IMR-90 (cell line): ENCODE results near the gene TEX53. TPM values are rescaled to one million over a fixed set of nuclear protein-coding genes. Genes with fewer than 3 reads are reported as not detected.
A peak's percentile ranks its signal among the peaks of the same experiment; 100 is the strongest.

Experiments
- ATAC-seq: fragments of 200-7000 bp; cut with Tn5 transposase; 2 replicates; pipeline ENCODE4 v1.9.1; 2020; ENCODE audit warnings: low read depth, mild to moderate bottlenecking, moderate library complexity
- BruUV-seq: library from RNA; stranded (reverse); fragments of 400-500 nt; replicated peaks from 2 replicates; lab custom pipeline; 2021; lab: Mats Ljungman, UMichigan
- CTCF ChIA-PET: fragments of 300-600 bp; formaldehyde crosslinking; extraction: SDS; loops from one replicate; lab custom pipeline; 2021; ENCODE audit warnings: antibody characterized with exemption; lab: Yijun Ruan, JAX
- POLR2A ChIA-PET: fragments of 300-600 bp; sonication (Branson Sonifier 250); formaldehyde crosslinking; loops from one replicate; lab custom pipeline; 2022; ENCODE audit warnings: antibody characterized with exemption; ENCODE audit not compliant: unreplicated experiment; lab: Charles Lee
- DNase-seq: peaks from one replicate; pipeline ENCODE4 v3.0.0; 2013
- H2AFZ ChIP-seq: replicated peaks from 2 replicates; pipeline ENCODE3; 2013; ENCODE audit warnings: low read length, mild to moderate bottlenecking; ENCODE audit not compliant: poor library complexity
- H2AK5ac ChIP-seq: 2 replicates; pipeline ENCODE4 v1.6.1; 2013; ENCODE audit warnings: low read depth, low read length, inconsistent platforms
- H2AK9ac ChIP-seq: replicated peaks from 2 replicates; pipeline ENCODE3; 2013; ENCODE audit warnings: mild to moderate bottlenecking, low read depth, low read length, moderate library complexity; ENCODE audit not compliant: poor library complexity
- H2BK120ac ChIP-seq: 2 replicates; pipeline ENCODE4 v1.6.1; 2013; ENCODE audit warnings: low read depth, low read length, inconsistent platforms
- H2BK15ac ChIP-seq: 3 replicates; pipeline ENCODE4 v1.6.1; 2013; ENCODE audit warnings: low read depth, low read length, inconsistent platforms
- H2BK20ac ChIP-seq: 2 replicates; pipeline ENCODE4 v1.6.1; 2013; ENCODE audit warnings: low read depth, mild to moderate bottlenecking, inconsistent platforms, low read length, moderate library complexity
- H2BK5ac ChIP-seq: 2 replicates; pipeline ENCODE4 v1.6.1; 2013; ENCODE audit warnings: mild to moderate bottlenecking, low read depth, low read length, inconsistent platforms; ENCODE audit not compliant: poor library complexity, severe bottlenecking
- H3K14ac ChIP-seq: replicated peaks from 2 replicates; pipeline ENCODE4 v1.6.1; 2013; ENCODE audit warnings: low read depth, low read length, inconsistent platforms
- H3K18ac ChIP-seq: 2 replicates; pipeline ENCODE4 v1.6.1; 2013; ENCODE audit warnings: low read depth, low read length, control low read depth
- H3K23ac ChIP-seq: 2 replicates; pipeline ENCODE4 v1.6.1; 2013; ENCODE audit warnings: low read depth, low read length, inconsistent platforms
- H3K27ac ChIP-seq: 2 replicates; pipeline ENCODE4 v1.5.1; 2013; ENCODE audit warnings: mild to moderate bottlenecking, control low read depth, low read length; ENCODE audit not compliant: insufficient read depth
- H3K27me3 ChIP-seq: 2 replicates; pipeline ENCODE4 v1.6.1; 2013; ENCODE audit warnings: low read length; ENCODE audit not compliant: control insufficient read depth, insufficient read depth
- H3K36me3 ChIP-seq: 2 replicates; pipeline ENCODE4 v1.6.1; 2013; ENCODE audit warnings: low read length, mixed read lengths; ENCODE audit not compliant: control insufficient read depth, insufficient read depth
- H3K4ac ChIP-seq: 2 replicates; pipeline ENCODE4 v1.6.1; 2013; ENCODE audit warnings: low read depth, low read length, inconsistent platforms
- H3K4me1 ChIP-seq: 2 replicates; pipeline ENCODE4 v1.6.1; 2013; ENCODE audit warnings: low read length, mixed read lengths; ENCODE audit not compliant: control insufficient read depth, insufficient read depth
- H3K4me2 ChIP-seq: 2 replicates; pipeline ENCODE4 v1.6.1; 2013; ENCODE audit warnings: low read depth, mild to moderate bottlenecking, control low read depth, low read length, moderate library complexity
- H3K4me3 ChIP-seq: 2 replicates; pipeline ENCODE4 v1.5.1; 2013; ENCODE audit warnings: low read depth, mild to moderate bottlenecking, control low read depth, low read length, moderate library complexity; ENCODE audit not compliant: insufficient read depth
- H3K56ac ChIP-seq: 2 replicates; pipeline ENCODE4 v1.6.1; 2013; ENCODE audit warnings: low read length, inconsistent platforms; ENCODE audit not compliant: insufficient read depth; ENCODE audit errors: extremely low read depth
- H3K79me1 ChIP-seq, 2 experiments: 2 replicates each; pipeline ENCODE4 v1.6.1; 2013; ENCODE audit warnings: low read length in 2 of 2, inconsistent platforms in 1 of 2, low read depth in 1 of 2
- H3K9ac ChIP-seq: 2 replicates; pipeline ENCODE4 v1.6.1; 2013; ENCODE audit warnings: low read depth, low read length, control low read depth
- H3K9me1 ChIP-seq: 2 replicates; pipeline ENCODE4 v1.6.1; 2013; ENCODE audit warnings: low read length, inconsistent platforms; ENCODE audit not compliant: insufficient read depth
- H3K9me3 ChIP-seq: 2 replicates; pipeline ENCODE4 v1.6.1; 2013; ENCODE audit warnings: low read length; ENCODE audit not compliant: control insufficient read depth, insufficient read depth
- H4K20me1 ChIP-seq: 2 replicates; pipeline ENCODE4 v1.6.1; 2013; ENCODE audit warnings: low read length, inconsistent platforms; ENCODE audit not compliant: insufficient read depth
- H4K5ac ChIP-seq: 2 replicates; pipeline ENCODE4 v1.6.1; 2013; ENCODE audit warnings: mild to moderate bottlenecking, low read depth, low read length, control low read depth
- H4K8ac ChIP-seq, 2 experiments: 2 replicates each; pipeline ENCODE4 v1.6.1; 2013; ENCODE audit warnings: low read depth in 2 of 2, low read length in 2 of 2, control low read depth in 1 of 2, inconsistent platforms in 1 of 2
- H4K91ac ChIP-seq: 2 replicates; pipeline ENCODE4 v1.6.1; 2013; ENCODE audit warnings: low read depth, low read length, inconsistent platforms; ENCODE audit not compliant: insufficient read depth
- CEBPB ChIP-seq: IDR thresholded peaks from 2 replicates; pipeline ENCODE4 v1.6.1; 2012; ENCODE audit warnings: low read depth, low read length, improper control_type of control experiment
- FOS ChIP-seq: fragments of 150-350 bp; IDR thresholded peaks from 2 replicates; pipeline ENCODE4 v1.6.1; 2016; ENCODE audit warnings: low read depth, low read length
- MAFK ChIP-seq: IDR thresholded peaks from 2 replicates; pipeline ENCODE4 v1.6.1; 2012; ENCODE audit warnings: low read depth, low read length, improper control_type of control experiment
- MXI1 ChIP-seq: IDR thresholded peaks from 2 replicates; pipeline ENCODE4 v1.6.1; 2012; ENCODE audit warnings: low read depth, mild to moderate bottlenecking, low read length, moderate library complexity, borderline replicate concordance
- NFE2L2 ChIP-seq: fragments of 150-350 bp; IDR thresholded peaks from 2 replicates; pipeline ENCODE4 v1.6.1; 2016; ENCODE audit warnings: low read depth, mild to moderate bottlenecking, low read length
- POLR2A ChIP-seq: IDR thresholded peaks from 2 replicates; pipeline ENCODE4 v1.6.1; 2012; ENCODE audit warnings: mild to moderate bottlenecking, low read depth, low read length
- RAD21 ChIP-seq: IDR thresholded peaks from 2 replicates; pipeline ENCODE4 v1.6.1; 2012; ENCODE audit warnings: low read length, improper control_type of control experiment
- WGBS, 2 experiments: methylation state at CpG; one replicate each; pipeline versions ENCODE4 v1.1.5 to v1.1.7; 2013; ENCODE audit warnings: missing lambda C conversion rate in 2 of 2; ENCODE audit not compliant: insufficient read length in 1 of 2; ENCODE audit errors: extremely low coverage in 2 of 2; 5-methylcytosine and 5-hydroxymethylcytosine counted together
- dilution Hi-C: fragments of 300-500 bp; cut with HindIII; formaldehyde crosslinking; loops from one replicate; pipeline ENCODE4 v1.14.3; 2018; ENCODE audit warnings: low sequenced_read_pairs; ENCODE audit not compliant: unreplicated experiment
- in situ Hi-C: fragments of 300-500 bp; cut with MboI; formaldehyde crosslinking; loops from 3 replicates; pipeline ENCODE4 v1.14.3; 2019; ENCODE audit warnings: low sequenced_read_pairs, inconsistent platforms, mixed read lengths
- intact Hi-C: fragments of 100-400 bp; cut with micrococcal nuclease; formaldehyde crosslinking; loops from 2 replicates; pipeline ENCODE4 v1.10.0; 2022
- polyA plus RNA-seq, 3 experiments: library from polyadenylated mRNA; depleted of rRNA; stranded (reverse); fragments of >200 nt; gene quantifications; 2 replicates each; pipeline ENCODE4 v1.2.3, GENCODE V29; 2012; ENCODE audit warnings: low replicate concordance in 1 of 3
- total RNA-seq: library from RNA; depleted of rRNA; stranded (reverse); fragments of >200 nt; gene quantifications from 2 replicates; pipeline ENCODE4 v1.2.3, GENCODE V29; 2012
- TF ChIP-seq, protein P1 (sequence below): fragments of 150-350 bp; IDR thresholded peaks from 2 replicates; pipeline ENCODE4 v1.6.1; 2016; ENCODE audit warnings: low read depth, mild to moderate bottlenecking, low read length, moderate library complexity, borderline replicate concordance

The TEX53 gene
- total and polyA plus RNA-seq, 2 of the 4 experiments (the other 2 are of a cell fraction): not detected

DNA sequence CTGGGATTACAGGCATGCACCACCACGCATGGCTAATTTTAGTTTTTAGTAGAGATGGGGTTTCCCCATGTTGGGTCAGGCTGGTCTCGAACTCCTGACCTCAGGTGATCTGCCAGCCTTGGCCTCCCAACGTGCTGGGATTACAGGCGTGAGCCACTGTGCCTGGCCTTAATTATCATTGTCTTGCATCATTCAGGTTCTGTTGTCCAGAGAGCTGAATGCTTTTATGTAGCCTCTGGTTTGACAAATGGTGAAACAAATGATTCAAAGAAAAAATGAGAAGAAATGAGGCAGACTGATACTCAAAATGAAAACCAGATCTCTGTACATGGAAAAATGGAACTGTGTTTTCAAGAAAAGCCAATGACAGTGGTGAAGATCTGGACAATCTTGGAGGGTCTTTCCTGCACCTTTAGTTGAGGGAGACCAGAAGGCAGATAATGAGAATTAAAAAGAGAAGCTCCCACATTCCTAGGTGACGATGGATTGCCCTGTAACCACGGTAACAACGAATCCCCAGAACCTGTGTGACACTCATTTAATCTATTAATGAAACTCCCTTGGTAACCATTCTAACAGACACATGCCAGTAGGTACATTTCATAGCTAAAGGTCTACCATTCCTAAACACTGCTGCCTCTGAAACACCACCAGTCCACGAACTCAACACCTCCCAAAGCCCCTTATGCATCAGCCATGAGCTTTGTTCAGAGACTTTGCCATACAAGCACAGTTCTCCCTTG is 22.8 kb upstream of the TEX53 start:
- Histone ChIP-seq H2BK120ac (peak overlapping the region; percentile 21), H3K9me3 (no peaks in the 10 kb centered on the region), H2BK5ac (no peak overlapping the region), H3K4me3 (no peak overlapping the region), H2BK15ac (peak overlapping the region; percentile 49; the same call in 1 of the 3 replicates), H4K8ac (no peak overlapping the region), H3K4ac (peak overlapping the region; percentile 22; the same call in 1 of the 2 replicates), H3K36me3 (no peaks in the 10 kb centered on the region), H3K23ac (no peak overlapping the region), H4K20me1 (no peaks in the 10 kb centered on the region), H3K4me1 (peaks cover 10% of the 10 kb centered on the region), H3K9me1 (peaks cover 10% of the 10 kb centered on the region), H3K27me3 (no peaks in the 10 kb centered on the region), H3K18ac (no peak overlapping the region), H2AK5ac (no peak overlapping the region), H2AK9ac (no peak overlapping the region), H2AFZ (no peak overlapping the region), H3K56ac (no peak overlapping the region), H3K14ac (no peak overlapping the region), H3K9ac (no peak overlapping the region), H3K79me1 (no peaks in the 10 kb centered on the region), H2BK20ac (peak overlapping the region; percentile 45; the same call in 1 of the 2 replicates), H4K91ac (no peak overlapping the region; the same call in 1 of the 2 replicates), H3K27ac (no peak overlapping the region), H4K5ac (no peak overlapping the region), H3K4me2 (no peak overlapping the region)
- in situ Hi-C loops (no loop called here), intact Hi-C loops (loop anchor here (1.0 to 5.0 kb wide), 4 partner anchors 59 to 842 kb away; no protein-coding TSS in a partner anchor), dilution Hi-C loops (no loop called here)
- DNase-seq (no peak), ATAC-seq (no peak)
- TF ChIP-seq MXI1: no peak
- TF ChIP-seq MAFK: no peak
- no peak for TF ChIP-seq CEBPB
- TF ChIP-seq NFE2L2: no peak
- TF ChIP-seq, protein P1, sequence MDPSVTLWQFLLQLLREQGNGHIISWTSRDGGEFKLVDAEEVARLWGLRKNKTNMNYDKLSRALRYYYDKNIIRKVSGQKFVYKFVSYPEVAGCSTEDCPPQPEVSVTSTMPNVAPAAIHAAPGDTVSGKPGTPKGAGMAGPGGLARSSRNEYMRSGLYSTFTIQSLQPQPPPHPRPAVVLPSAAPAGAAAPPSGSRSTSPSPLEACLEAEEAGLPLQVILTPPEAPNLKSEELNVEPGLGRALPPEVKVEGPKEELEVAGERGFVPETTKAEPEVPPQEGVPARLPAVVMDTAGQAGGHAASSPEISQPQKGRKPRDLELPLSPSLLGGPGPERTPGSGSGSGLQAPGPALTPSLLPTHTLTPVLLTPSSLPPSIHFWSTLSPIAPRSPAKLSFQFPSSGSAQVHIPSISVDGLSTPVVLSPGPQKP: no peak
- no peak for TF ChIP-seq RAD21
- TF ChIP-seq POLR2A: no peak
- TF ChIP-seq FOS: no peak
- ChIA-PET POLR2A (no interaction called here), CTCF (interaction anchor here (0.6 to 3.3 kb wide), 18 partner anchors 8 to 648 kb away, joined by 3 to 25 read pairs (median 6); no protein-coding TSS in a partner anchor)
- WGBS, 2 experiments: 83% methylated on average over 1 of the region's 8 CpGs; no CpG with 5 or more reads in 1 of the 2 experiments
- no TSS peak for BruUV-seq
